Measurements from ENCODE around the gene AOPEP.

The AOPEP gene

GRCh38 chr9:94855903-94856302 lies 129.4 kb downstream of the AOPEP start:
- no peak for DNase-seq

GRCh38 chr9:94857791-94858190 lies 131.3 kb downstream of the AOPEP start:
- DNase-seq, result no peak

GRCh38 chr9:94859226-94859625 lies 132.7 kb downstream of the AOPEP start:
- DNase-seq, result no peak

GRCh38 chr9:94859891-94860290 lies 133.4 kb downstream of the AOPEP start:
- DNase-seq, result no peak

GRCh38 chr9:94860678-94861588 lies 134.4 kb downstream of the AOPEP start:
- peak; percentile 91 for DNase-seq

GRCh38 chr9:94861589-94862272 lies 135.2 kb downstream of the AOPEP start:
- DNase-seq, result peak; percentile 50

- no peak for DNase-seq
Measured at GRCh38 chr9:94864196-94864595, 137.7 kb downstream of the AOPEP start.

- no peak for DNase-seq
Measured at GRCh38 chr9:94864862-94865509, 138.5 kb downstream of the AOPEP start.

- no peak for DNase-seq
Measured at GRCh38 chr9:94865582-94866452, 139.3 kb downstream of the AOPEP start.

GRCh38 chr9:94866770-94867169 lies 140.3 kb downstream of the AOPEP start:
- no peak for DNase-seq

GRCh38 chr9:94867281-94867841 lies 140.9 kb downstream of the AOPEP start:
- peak; percentile 80 for DNase-seq

- peak; percentile 97 for DNase-seq
Measured at GRCh38 chr9:94867842-94868312, 141.4 kb downstream of the AOPEP start.

- DNase-seq, result no peak
Measured at GRCh38 chr9:94868464-94868863, 142.0 kb downstream of the AOPEP start.

GRCh38 chr9:94869415-94869843 lies 142.9 kb downstream of the AOPEP start:
- DNase-seq, result peak; percentile 29

- no peak for DNase-seq
Measured at GRCh38 chr9:94870465-94870792, 143.9 kb downstream of the AOPEP start.

GRCh38 chr9:94870793-94871558 lies 144.5 kb downstream of the AOPEP start:
- DNase-seq, result peak; percentile 88

- no peak for DNase-seq
Measured at GRCh38 chr9:94872083-94872833, 145.8 kb downstream of the AOPEP start.

GRCh38 chr9:94872891-94873511 lies 146.5 kb downstream of the AOPEP start:
- DNase-seq, result peak; percentile 31

- peak; percentile 78 for DNase-seq
Measured at GRCh38 chr9:94874316-94874715, 147.8 kb downstream of the AOPEP start.
